HuH-7.5 (cell line): ENCODE results near the gene FGR.

Source experiments
- DNase-seq: peaks from one replicate; pipeline ENCODE4 v3.0.0; 2011; ENCODE audit warnings: low spot score

Gene FGR

GRCh38 chr1:27615346-27616192 lies 19.4 kb downstream of the FGR start:
- no peak for DNase-seq

GRCh38 chr1:27614625-27615344 lies 20.2 kb downstream of the FGR start:
- no peak for DNase-seq

- no peak for DNase-seq
Observed at GRCh38 chr1:27614043-27614624, 20.9 kb downstream of the FGR start.

DNA sequence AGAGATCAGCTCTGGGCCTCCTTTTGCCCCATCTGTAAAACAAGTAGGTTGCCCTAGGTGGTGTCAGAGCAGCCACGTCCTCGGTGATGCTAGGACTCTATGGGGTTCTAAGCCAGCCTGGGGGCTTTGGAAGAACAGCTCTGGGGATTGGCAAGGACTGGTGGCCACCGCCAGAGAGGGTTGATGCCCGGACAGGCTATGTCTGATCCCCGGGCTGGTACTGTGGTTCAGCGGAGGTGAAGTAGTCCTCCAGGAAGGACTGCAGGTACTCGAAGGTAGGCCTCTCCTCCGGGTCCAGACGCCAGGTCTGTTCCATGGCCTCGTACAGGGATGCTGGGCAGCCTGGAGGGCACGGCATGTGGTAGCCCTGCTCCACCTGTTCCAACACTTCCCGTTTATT lies 22.3 kb downstream of the FGR start:
- DNase-seq = no peak

GRCh38 chr1:27611450-27611849 lies 23.5 kb downstream of the FGR start:
- no peak for DNase-seq

GRCh38 chr1:27609618-27610240 lies 25.3 kb downstream of the FGR start:
- DNase-seq = no peak

- no peak for DNase-seq
Observed at GRCh38 chr1:27609210-27609555, 25.8 kb downstream of the FGR start.

DNA sequence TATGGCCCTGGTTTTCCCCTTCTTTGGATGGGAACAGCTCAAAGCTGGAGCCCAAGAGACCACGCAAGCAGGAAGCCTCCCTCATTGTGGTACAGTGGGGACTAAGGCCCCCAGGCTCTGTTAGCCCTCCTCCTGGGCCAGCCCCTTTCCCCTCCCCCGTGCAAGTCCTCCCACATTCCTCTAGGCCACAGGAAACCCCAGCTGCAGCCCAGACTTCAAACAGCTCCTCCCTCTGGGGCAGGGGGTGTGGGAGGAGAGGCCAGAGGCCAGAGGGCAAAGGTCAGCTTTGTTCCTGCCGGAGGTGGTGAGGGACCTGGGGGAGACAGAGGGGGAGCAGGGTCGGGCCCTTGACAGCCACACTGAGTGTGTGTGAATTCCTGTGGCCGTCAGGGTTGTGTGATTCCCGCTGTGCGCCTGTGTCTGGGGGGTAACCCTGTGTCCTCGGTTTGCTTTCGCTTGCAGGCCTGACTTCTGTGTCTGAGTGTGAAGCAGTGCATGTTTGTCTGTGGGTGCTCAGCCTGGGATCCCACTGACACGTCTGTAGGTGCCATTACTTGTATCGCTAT lies 27.7 kb downstream of the FGR start:
- peak; percentile 56 for DNase-seq

DNA sequence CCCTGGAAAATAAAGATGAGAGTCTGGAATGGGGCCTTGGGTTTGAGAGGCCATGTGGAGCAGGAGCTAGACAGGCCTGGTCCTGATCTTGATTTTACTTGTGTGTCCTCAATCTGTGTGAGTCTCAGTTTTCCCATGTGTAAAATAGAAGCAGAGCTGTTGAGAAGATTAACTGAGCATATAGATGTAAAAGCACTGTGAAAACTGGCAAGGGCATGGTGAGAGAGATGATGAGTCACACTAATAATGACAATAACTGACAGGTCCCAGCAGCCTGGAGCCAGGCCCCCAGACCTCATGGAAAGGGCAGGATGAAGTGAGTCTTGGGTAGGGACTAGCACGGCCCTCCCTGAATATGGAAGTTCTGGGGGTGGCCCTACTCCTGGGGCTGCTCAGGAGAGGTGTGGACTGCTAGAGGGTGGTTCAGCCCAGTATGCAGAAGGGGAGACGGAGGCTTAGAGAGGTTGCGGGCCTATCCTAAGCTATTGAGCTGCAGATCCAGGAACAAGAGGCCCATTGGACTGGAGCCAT lies 28.2 kb downstream of the FGR start:
- DNase-seq = no peak

GRCh38 chr1:27605796-27606707 lies 28.9 kb downstream of the FGR start:
- peak; percentile 47 for DNase-seq

DNA sequence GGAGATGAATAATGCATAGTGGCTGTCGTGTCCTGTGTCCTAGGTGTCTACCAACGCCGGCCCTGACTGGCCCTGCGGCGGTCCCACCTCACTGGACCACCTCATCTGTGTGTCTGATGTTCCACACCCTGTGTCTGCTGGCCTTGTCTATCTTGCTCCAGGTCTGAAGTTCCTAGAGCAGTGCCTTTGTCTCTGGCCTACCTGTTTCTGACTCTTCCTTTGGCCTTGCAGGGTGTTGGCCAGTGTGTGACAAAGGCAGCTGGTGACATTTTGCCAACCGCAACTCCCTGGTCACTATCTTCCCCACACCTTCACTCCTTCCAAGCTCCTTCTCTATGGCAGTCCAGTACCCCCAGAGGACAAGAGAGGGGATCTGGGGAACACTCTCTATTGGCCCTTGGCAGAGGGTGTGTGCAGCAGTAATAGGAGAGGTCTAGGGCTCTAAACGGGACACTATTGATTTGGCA lies 29.7 kb downstream of the FGR start:
- DNase-seq = no peak

GRCh38 chr1:27604579-27605299 lies 30.2 kb downstream of the FGR start:
- DNase-seq = no peak

GRCh38 chr1:27603681-27604578 lies 31.1 kb downstream of the FGR start, which contains the start of gene AHDC1:
Gene AHDC1 (minus strand): TSS chr1:27604144. CDS start chr1:27552115, 52,029 bp downstream.
- peak; percentile 91 for DNase-seq

- peak; percentile 60 for DNase-seq
Observed at GRCh38 chr1:27603309-27603680, 31.7 kb downstream of the FGR start.

- peak; percentile 75 for DNase-seq
Observed at GRCh38 chr1:27602462-27603308, 32.3 kb downstream of the FGR start.

DNA sequence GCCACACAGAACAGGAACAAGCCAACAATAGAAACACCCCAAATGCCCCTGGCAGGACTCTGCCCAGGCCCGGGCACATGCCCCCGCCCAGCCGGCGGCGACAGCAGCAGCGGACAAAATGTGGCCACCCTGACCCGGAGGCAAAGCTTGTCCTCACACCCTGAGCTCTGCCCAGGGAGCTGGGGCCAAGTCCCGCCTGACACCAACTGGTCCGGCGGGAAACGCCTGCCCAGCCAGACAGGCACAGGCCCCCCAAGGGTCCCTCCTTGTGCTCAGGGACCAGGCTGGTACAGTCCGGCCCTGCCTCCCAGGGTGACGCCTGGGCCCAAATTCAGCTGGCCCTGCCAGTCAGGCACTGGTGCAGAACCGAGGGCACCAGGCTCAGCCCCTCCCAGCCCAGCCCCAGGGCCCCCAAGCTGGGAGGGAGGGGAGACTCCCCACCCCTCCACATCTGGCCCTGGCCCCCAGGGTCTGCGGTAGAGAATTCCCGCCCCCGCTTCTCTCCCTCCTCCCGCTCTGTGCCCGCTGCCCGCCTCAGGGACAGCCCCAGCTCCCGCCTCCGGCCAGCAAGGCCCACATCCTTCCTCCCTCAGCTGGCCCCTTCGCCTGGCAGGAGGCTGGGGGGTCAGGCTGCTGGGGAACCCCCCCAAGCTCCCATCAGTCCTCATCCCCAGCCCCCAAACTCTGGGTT lies 33.1 kb downstream of the FGR start:
- no peak for DNase-seq

DNA sequence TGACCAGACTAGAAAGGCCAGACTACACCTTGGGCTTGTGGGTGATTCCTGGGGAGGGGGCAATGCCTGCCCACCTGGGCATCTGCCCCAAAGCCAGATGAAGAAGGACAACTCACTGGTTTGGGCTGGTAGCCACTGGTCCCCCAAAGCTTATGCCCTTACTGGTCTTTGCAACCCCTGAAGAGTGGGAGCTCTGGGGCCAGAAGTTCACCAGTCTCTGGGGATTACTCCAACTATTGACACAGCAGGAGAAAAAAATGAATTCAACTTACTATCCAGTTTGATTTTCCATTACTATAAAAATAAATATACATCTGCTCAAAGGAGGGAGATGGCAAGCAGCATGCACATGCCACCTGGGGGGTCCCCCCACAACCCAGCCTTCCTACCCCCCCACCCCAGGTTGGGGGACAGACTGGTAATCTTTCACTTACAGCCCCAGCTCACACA lies 33.6 kb downstream of the FGR start:
- DNase-seq = no peak
